Lower leg skin (tissue), 4 donors: ENCODE measurements around the gene CST8. TPM values are rescaled to one million over a fixed set of nuclear protein-coding genes. Genes with fewer than 3 reads are reported as not detected.

ENCODE experiments used
- DNase-seq, 2 donors: peaks; one replicate each; pipeline ENCODE4 v3.0.0-alpha.2; 2019; ENCODE audit warnings: low spot score in 2 of 2
- H3K4me3 ChIP-seq: fragments of 200-600 bp; sonication (generic); 2 replicates; pipeline ENCODE4 v1.5.1; 2017; ENCODE audit warnings: mild to moderate bottlenecking, low read depth; ENCODE audit not compliant: poor library complexity, severe bottlenecking
- CTCF ChIP-seq, 3 donors: fragments of 450-650 bp; IDR thresholded peaks; one replicate each; pipeline ENCODE4 v1.5.1; 2016; ENCODE audit warnings: antibody characterized with exemption in 3 of 3, mild to moderate bottlenecking in 3 of 3, moderate library complexity in 2 of 3
- POLR2A ChIP-seq, 2 donors: fragments of 450-650 bp; IDR thresholded peaks; one replicate each; pipeline ENCODE4 v1.6.1; 2016 to 2017; ENCODE audit warnings: antibody characterized with exemption in 2 of 2, mild to moderate bottlenecking in 1 of 2, moderate library complexity in 1 of 2
- WGBS, 2 donors: methylation state at CpG; one replicate each; pipeline ENCODE4 v1.1.5; 2018; 5-methylcytosine and 5-hydroxymethylcytosine counted together
- intact Hi-C: fragments of 100-400 bp; cut with DNase I; formaldehyde crosslinking; loops from one replicate; pipeline ENCODE4 v1.15.0; 2023; ENCODE audit warnings: low total_unique reads
- total RNA-seq, 4 donors: library from RNA; depleted of rRNA; stranded (reverse); fragments of >200 nt; gene quantifications; one replicate each; pipeline ENCODE4 v1.1.0, GENCODE V29; 2016

Gene CST8
- total RNA-seq, 4 donors from 2014 or later, result not detected

DNA sequence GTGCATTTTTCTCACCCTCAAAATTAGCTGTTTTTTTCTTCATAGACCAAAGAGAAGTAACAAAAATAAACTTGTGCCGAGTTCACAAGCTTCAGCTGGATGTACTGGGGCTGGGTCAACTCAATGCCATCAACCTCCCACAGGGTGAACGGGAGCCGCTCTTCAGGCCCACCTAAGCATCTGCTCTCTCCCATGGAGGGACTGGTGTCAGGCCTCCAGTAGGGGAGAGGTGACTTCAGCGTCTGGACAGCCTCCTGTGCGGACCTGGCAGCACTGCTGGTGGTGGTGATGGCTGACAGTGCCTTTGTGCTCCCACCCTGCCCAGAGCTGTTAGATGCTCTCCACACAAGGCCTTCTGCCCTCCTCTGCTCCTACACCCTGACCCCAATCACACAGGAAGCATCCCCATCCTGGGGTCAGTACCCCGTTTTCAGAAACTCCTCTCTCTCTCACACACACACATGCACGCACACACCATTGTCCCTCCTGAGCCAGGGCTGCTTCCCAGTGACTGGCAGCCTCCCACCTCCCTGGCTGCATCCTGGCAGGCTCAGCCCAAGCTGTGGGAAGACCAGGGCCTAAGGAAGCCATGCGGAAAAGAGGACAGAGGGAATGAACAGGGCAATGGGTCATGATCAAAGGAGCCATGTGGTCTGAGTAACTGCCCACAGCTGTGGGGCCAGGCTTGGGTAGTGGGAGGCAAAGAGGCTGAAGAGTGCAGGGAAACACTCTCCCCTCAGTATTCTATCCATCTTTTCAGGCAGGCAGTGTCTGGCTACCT, 17.7 kb downstream of the CST8 start:
- intact Hi-C loops, result no loop called here
- H3K4me3 ChIP-seq, result no peak overlapping the region
- no peak for DNase-seq
- TF ChIP-seq POLR2A (IDR thresholded peaks at IDR 0.05) (no peak), CTCF (IDR thresholded peaks at IDR 0.05) (no peak)
- WGBS, 2 donors, result 67 to 70% methylated on average over 8 of the region's 8 CpGs

DNA sequence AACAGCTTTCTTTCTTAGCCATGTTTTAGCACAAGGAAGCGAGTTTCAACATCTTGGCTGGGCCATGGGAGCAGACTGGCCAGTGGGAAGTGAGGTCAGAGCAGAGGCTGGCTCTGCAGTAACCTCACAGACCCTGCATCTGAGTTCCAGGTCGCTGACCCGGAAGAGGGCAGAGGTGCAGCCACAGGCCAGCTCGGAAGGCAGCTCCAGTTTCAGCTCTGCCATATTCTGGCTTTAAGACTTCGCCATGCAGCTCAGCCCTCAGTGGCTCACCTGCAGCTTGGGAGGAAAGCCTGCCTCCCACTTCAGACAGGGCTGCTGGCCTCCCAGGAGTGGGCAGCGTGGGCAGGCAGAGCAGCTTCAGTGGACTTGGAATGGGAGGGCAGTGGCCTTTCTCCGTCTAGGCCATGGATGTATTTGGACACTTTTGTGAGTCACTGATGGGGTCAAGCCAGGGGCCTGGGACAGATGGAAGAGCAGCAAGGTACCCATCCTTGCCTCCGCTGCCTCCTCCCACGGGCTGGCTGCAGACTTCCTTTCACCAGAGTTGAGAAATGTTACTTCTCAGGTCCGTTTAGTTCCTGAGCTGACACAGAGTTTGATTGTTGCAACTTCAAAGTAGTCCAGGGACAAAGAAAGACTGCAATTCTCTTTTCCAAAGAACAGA, 18.5 kb downstream of the CST8 start:
- 72 to 83% methylated on average over 10 of the region's 10 CpGs for WGBS, 2 donors
- TF ChIP-seq CTCF (IDR thresholded peaks at IDR 0.05) (no peak), POLR2A (IDR thresholded peaks at IDR 0.05) (no peak)
- H3K4me3 ChIP-seq, result no peak overlapping the region
- no peak for DNase-seq
- intact Hi-C loops, result no loop called here

DNA sequence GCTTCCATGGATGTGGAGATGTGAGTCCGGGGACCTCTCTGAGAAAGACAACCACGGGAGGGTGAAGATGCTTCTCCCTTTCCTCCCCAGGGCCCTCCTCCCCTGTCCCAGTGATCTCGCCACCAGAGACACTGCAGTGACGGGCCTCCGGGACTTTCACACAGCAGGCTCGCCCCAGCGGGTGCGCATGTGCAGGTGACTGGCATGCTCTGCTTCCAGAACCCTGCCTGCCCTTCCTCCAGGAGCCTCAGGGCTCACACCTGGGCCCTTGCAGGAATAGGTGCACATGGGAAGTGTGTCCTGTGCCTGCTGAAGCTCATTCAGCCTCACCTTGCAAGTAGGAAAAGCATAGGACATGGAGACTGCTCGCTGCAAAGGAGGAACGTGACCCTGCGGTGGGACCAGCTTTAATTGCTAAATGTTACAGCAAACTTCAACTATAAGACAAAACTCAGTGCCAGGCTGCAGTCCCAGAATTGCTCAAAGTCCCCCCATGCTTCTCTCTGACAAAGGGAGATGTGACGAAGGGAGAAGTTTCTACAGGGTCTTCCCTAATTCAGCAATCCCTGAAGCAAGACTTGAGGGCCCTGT, 19.2 kb downstream of the CST8 start:
- WGBS, 2 donors, result 57 to 69% methylated on average over 10 to 12 of the region's 12 CpGs
- no peak for DNase-seq
- intact Hi-C loops, result no loop called here
- H3K4me3 ChIP-seq, result no peak overlapping the region
- no peak for TF ChIP-seq POLR2A (IDR thresholded peaks at IDR 0.05)
- TF ChIP-seq CTCF (IDR thresholded peaks at IDR 0.05), result no peak

DNA sequence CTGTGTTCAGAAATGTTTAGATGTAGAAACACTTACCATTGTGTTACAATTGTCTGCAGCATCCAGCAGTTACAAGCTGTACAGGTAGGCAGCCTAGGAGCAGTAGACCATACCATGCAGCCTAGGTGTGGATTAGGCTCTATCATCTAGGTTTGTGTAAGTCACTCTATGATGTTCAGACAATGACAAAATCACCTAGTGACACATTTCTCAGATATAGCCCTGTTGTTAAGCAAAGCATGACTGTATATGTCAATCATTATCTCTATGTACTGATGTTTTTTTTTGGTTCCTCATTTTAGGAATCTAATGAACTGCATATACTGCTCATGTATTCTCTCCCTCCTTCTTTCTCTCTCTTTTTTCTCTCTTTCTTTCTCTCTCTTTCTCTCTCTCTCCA, 22.2 kb downstream of the CST8 start:
- TF ChIP-seq POLR2A (IDR thresholded peaks at IDR 0.05), result no peak
- TF ChIP-seq CTCF (IDR thresholded peaks at IDR 0.05), result no peak
- DNase-seq, result no peak
- intact Hi-C loops, result no loop called here
- no peak overlapping the region for H3K4me3 ChIP-seq

GRCh38 chr20:23514848-23515247, 23.9 kb downstream of the CST8 start:
- H3K4me3 ChIP-seq, result no peak overlapping the region
- DNase-seq, result no peak
- TF ChIP-seq CTCF (IDR thresholded peaks at IDR 0.05) (no peak), POLR2A (IDR thresholded peaks at IDR 0.05) (no peak)
- intact Hi-C loops, result loop anchor here (5.0 kb wide), 1 partner anchor 303 kb away; no protein-coding TSS in a partner anchor
- WGBS, 2 donors, result 44 to 50% methylated on average over 1 of the region's 1 CpG
